ENCODE results near the gene HIVEP3. TPM values are rescaled to one million over a fixed set of nuclear protein-coding genes. Genes with fewer than 3 reads are reported as not detected.

The HIVEP3 gene
- total RNA-seq, 1 experiment from 2014 or later, result 0.55 TPM

- ChIA-PET POLR2A (no interaction called here), CTCF (interaction anchor here (0.7 kb wide), 1 partner anchor 20 kb away, joined by 3 read pairs; no protein-coding TSS in a partner anchor)
- peaks cover 53% of the 10 kb centered on the region for H3K27me3 Mint-ChIP-seq (ENCODE audit: low read depth)
- no peaks in the 10 kb centered on the region for H3K9me3 Mint-ChIP-seq
- ATAC-seq (no peak), DNase-seq (ENCODE audit: low spot score) (no peak)
- H3K4me1 Mint-ChIP-seq, result peaks cover 23% of the 10 kb centered on the region
- no peak overlapping the region for H3K4me3 Mint-ChIP-seq
- TF ChIP-seq TCF7 (CRISPR knock-in tag; IDR thresholded peaks at IDR 0.05; ENCODE audit: low read depth) (no peak), RORB (CRISPR knock-in tag; IDR thresholded peaks at IDR 0.05) (no peak), ZSCAN18 (CRISPR knock-in tag; IDR thresholded peaks at IDR 0.05) (no peak), OVOL2 (CRISPR knock-in tag; IDR thresholded peaks at IDR 0.05; ENCODE audit: borderline replicate concordance) (no peak), GTF2I (CRISPR knock-in tag; conservative IDR thresholded peaks at IDR 0.05) (no peak), NR1H2 (CRISPR knock-in tag; IDR thresholded peaks at IDR 0.05) (no peak), TEAD1 (CRISPR knock-in tag; IDR thresholded peaks at IDR 0.05) (no peak), CBFB (CRISPR knock-in tag; IDR thresholded peaks at IDR 0.05; ENCODE audit: low read depth) (no peak), CTCF (IDR thresholded peaks at IDR 0.05) (no peak), TP53 (CRISPR knock-in tag; IDR thresholded peaks at IDR 0.05) (no peak), CREB1 (CRISPR knock-in tag; IDR thresholded peaks at IDR 0.05) (no peak), FOXP1 (CRISPR knock-in tag; IDR thresholded peaks at IDR 0.05; ENCODE audit: borderline replicate concordance) (no peak), MLX (CRISPR knock-in tag; IDR thresholded peaks at IDR 0.05) (no peak), NFATC4 (CRISPR knock-in tag; IDR thresholded peaks at IDR 0.05) (no peak), JAZF1 (CRISPR knock-in tag; IDR thresholded peaks at IDR 0.05) (no peak), NR2C2 (CRISPR knock-in tag; IDR thresholded peaks at IDR 0.05) (no peak), ZNF512 (CRISPR knock-in tag; IDR thresholded peaks at IDR 0.05; ENCODE audit: borderline replicate concordance) (no peak), ZNF219 (CRISPR knock-in tag; IDR thresholded peaks at IDR 0.05; ENCODE audit: borderline replicate concordance) (no peak)
- no peak overlapping the region for H3K27ac Mint-ChIP-seq
- no peaks in the 10 kb centered on the region for H3K36me3 Mint-ChIP-seq
Measured at GRCh38 chr1:41659903-41660302, 258.8 kb downstream of the HIVEP3 start.

- POLR2A ChIA-PET, result no interaction called here
- Mint-ChIP-seq H3K9me3 (no peaks in the 10 kb centered on the region), H3K36me3 (no peaks in the 10 kb centered on the region), H3K27me3 (ENCODE audit: low read depth) (peaks cover 51% of the 10 kb centered on the region), H3K4me3 (no peak overlapping the region), H3K27ac (no peak overlapping the region), H3K4me1 (peaks cover 23% of the 10 kb centered on the region)
- DNase-seq (ENCODE audit: low spot score) (no peak), ATAC-seq (no peak)
- CTCF ChIA-PET, result interaction anchor here (0.7 kb wide), 1 partner anchor 20 kb away, joined by 3 read pairs; no protein-coding TSS in a partner anchor
- TF ChIP-seq STAT6 (CRISPR knock-in tag; conservative IDR thresholded peaks at IDR 0.05; ENCODE audit: low read depth) (no peak), TEAD4 (CRISPR knock-in tag; IDR thresholded peaks at IDR 0.05) (no peak), TCF7 (CRISPR knock-in tag; IDR thresholded peaks at IDR 0.05; ENCODE audit: low read depth) (no peak), ATF6 (CRISPR knock-in tag; IDR thresholded peaks at IDR 0.05) (no peak), ETV6 (CRISPR knock-in tag; IDR thresholded peaks at IDR 0.05) (no peak), ZNF263 (CRISPR knock-in tag; IDR thresholded peaks at IDR 0.05; ENCODE audit: low read depth) (no peak), ZNF425 (CRISPR knock-in tag; conservative IDR thresholded peaks at IDR 0.05) (no peak)
Measured at GRCh38 chr1:41659159-41659495, 259.6 kb downstream of the HIVEP3 start.

Data from WTC11 (cell line).